Right atrium auricular region (tissue), 2 donors: Measurements from ENCODE around the gene TTC31. TPM values are rescaled to one million over a fixed set of nuclear protein-coding genes. Genes with fewer than 3 reads are reported as not detected.
"Not testable (repeated sequence)": the region's sequence is repeated elsewhere in the genome, so short reads cannot be mapped to it uniquely, and the experiment has no call there.

Source experiments
- DNase-seq: peaks from one replicate; pipeline ENCODE4 v3.0.0-alpha.2; 2019; ENCODE audit warnings: low spot score
- H3K27ac ChIP-seq, 2 donors: fragments of 200-600 bp; sonication (generic); 1 replicate in 1 of 2; 2 replicates in 1 of 2; pipeline ENCODE4 v1.5.1; 2016 to 2019
- H3K27me3 ChIP-seq, 2 donors: fragments of 200-600 bp; sonication (generic); one replicate each; pipeline versions ENCODE4 v1.5.1 to v1.6.0; 2017 to 2019
- H3K36me3 ChIP-seq: fragments of 200-600 bp; sonication (generic); one replicate; pipeline ENCODE4 v1.5.1; 2016
- H3K4me1 ChIP-seq, 2 donors: fragments of 200-600 bp; sonication (generic); one replicate each; pipeline versions ENCODE4 v1.5.1 to v1.6.0; 2017 to 2019
- H3K4me3 ChIP-seq, 2 donors: fragments of 200-600 bp; sonication (generic); 1 replicate in 1 of 2; 2 replicates in 1 of 2; pipeline ENCODE4 v1.5.1; 2017 to 2019; ENCODE audit warnings: mild to moderate bottlenecking in 1 of 2, moderate library complexity in 1 of 2
- H3K9me3 ChIP-seq, 2 donors: fragments of 200-600 bp; sonication (generic); one replicate each; pipeline ENCODE4 v1.5.1; 2019
- CTCF ChIP-seq, 2 donors: fragments of 200-600 bp; sonication (generic); IDR thresholded peaks; one replicate each; pipeline ENCODE4 v1.5.1; 2019; ENCODE audit warnings: antibody characterized with exemption in 2 of 2
- total RNA-seq, 2 donors: library from RNA; depleted of rRNA; stranded (reverse); fragments of >200 nt; gene quantifications; one replicate each; pipeline ENCODE4 v1.1.0, GENCODE V29; 2016

The TTC31 gene
- total RNA-seq, 2 donors from 2014 or later, result 9.1 to 9.6 TPM

GRCh38 chr2:74439803-74440377, 43.0 kb upstream of the TTC31 start:
- H3K9me3 ChIP-seq, result no peaks in the 10 kb centered on the region
- H3K4me1 ChIP-seq, result peaks cover 0 to 62% of the 10 kb centered on the region in 2 donors
- H3K4me3 ChIP-seq, result peak overlapping the region; percentile 41 to 61
- peak overlapping the region; percentile 86 to 89 for H3K27ac ChIP-seq
- peak; percentile 76 for DNase-seq
- no peaks in the 10 kb centered on the region for H3K36me3 ChIP-seq
- TF ChIP-seq CTCF (IDR thresholded peaks at IDR 0.05), result no peak
- H3K27me3 ChIP-seq, result no peaks in the 10 kb centered on the region

GRCh38 chr2:74440378-74441169, 42.3 kb upstream of the TTC31 start:
- H3K9me3 ChIP-seq, result no peaks in the 10 kb centered on the region
- H3K36me3 ChIP-seq, result no peaks in the 10 kb centered on the region
- H3K27me3 ChIP-seq, result no peaks in the 10 kb centered on the region
- H3K27ac ChIP-seq, result peak overlapping the region; percentile 86 to 89
- H3K4me3 ChIP-seq, result peak overlapping the region; percentile 41 to 61
- peak in 1 of 2 donors; percentile 36 for TF ChIP-seq CTCF (IDR thresholded peaks at IDR 0.05)
- peak; percentile 85 for DNase-seq
- peaks cover 0 to 61% of the 10 kb centered on the region in 2 donors for H3K4me1 ChIP-seq

GRCh38 chr2:74441170-74441689, 41.7 kb upstream of the TTC31 start:
- TF ChIP-seq CTCF (IDR thresholded peaks at IDR 0.05), result no peak
- Histone ChIP-seq H3K27ac (peak overlapping the region; percentile 86 to 89), H3K36me3 (no peaks in the 10 kb centered on the region), H3K9me3 (no peaks in the 10 kb centered on the region), H3K4me1 (peaks cover 0 to 55% of the 10 kb centered on the region in 2 donors), H3K4me3 (peak overlapping the region; percentile 41 to 61), H3K27me3 (no peaks in the 10 kb centered on the region)
- DNase-seq, result no peak

- peak within 1 kb of the TSS; percentile 41 to 61 for H3K4me3 ChIP-seq
- no peaks in the 10 kb centered on the region for H3K27me3 ChIP-seq
- H3K27ac ChIP-seq, result peak within 1 kb of the TSS; percentile 86 to 89
- peaks cover 0 to 48% of the 10 kb centered on the region in 2 donors for H3K4me1 ChIP-seq
- DNase-seq, result no peak
- no peak for TF ChIP-seq CTCF (IDR thresholded peaks at IDR 0.05)
- H3K9me3 ChIP-seq, result no peaks in the 10 kb centered on the region
- H3K36me3 ChIP-seq, result no peaks in the 10 kb centered on the region
Observed at GRCh38 chr2:74441690-74442482, 41.0 kb upstream of the TTC31 start, which contains the start of gene RTKN. TSS of gene RTKN (minus strand) at chr2:74441937. CDS start at chr2:74441816, 121 bp downstream.

- not testable (repeated sequence) for H3K36me3 ChIP-seq, H3K27me3 ChIP-seq, DNase-seq, H3K9me3 ChIP-seq
- Histone ChIP-seq H3K4me1 (peaks cover 0 to 40% of the 10 kb centered on the region in 2 donors), H3K27ac (peak overlapping the region; percentile 86 to 89), H3K4me3 (peak overlapping the region; percentile 41 to 61)
Observed at GRCh38 chr2:74442483-74443297, 40.2 kb upstream of the TTC31 start.
